NOMO-1 treated with DMSO at 0.1 percent for 48 hours (cell line): ENCODE results near the gene PDCD1LG2.

Experiments
- DNase-seq: peaks from one replicate; lab custom pipeline; 2025; ENCODE audit not compliant: unreplicated experiment; lab: John Stamatoyannopoulos, UW

PDCD1LG2 gene

DNA sequence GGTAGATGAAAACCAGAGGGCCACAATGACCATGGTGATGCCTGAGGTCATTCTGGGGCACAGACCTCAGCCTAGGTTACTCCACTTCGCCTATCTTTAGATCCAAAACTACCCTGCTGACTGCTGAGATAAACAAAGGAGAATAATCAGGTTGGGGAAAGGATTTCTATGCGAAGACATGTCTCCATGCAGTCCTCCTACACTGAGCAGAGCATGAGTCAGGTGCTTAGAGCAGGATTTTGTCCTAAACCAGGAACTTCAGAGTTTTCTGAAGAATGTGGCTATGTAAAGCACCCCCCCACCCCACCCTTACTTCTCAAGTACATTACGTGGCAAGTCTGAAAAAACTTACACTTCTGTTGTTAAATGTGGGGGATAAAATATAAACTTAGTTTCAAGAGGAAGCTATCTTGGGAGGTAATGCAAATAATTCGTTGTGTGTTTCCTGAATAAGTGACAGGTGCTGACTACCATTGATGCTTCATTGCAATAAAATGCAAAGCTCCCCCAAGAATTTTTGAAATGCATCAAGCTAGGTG is 19.4 kb downstream of the PDCD1LG2 start:
- DNase-seq, result no peak

DNA sequence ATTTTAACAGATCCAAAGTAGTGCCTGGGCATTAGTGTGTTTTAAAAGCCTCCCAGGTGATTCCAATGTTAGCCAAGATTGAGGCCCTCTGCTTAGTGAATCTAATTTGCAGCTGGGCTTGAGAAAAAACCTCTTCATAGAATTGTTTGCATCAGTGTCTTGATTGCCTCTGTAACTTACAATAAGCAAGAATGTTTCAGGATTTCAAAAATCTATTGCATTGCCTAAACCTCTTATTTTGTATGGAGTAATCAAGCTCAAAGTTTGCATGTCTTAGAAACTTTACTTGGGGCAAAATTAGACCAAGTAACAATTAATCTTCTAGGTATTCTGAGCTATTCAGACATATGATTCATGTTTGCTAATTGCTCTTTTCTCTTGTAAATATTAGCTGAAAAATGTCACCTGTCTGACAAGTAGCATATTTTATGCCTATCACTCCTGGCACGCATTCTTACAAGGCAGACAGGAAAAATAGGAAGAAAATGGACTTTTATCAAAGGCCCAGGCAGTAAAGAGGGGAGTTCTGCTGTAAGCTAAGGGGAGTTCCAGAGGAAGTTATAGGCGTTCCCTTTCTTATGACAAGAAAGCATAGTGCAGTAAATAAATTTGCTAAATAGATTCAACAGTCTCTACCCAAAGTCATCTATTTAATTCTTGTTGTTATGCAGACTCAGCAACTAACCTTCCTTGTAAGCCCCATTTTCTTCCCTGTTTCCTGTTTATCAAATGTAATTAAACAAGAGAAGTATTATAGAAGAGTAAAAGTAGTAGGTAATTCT is 21.0 kb downstream of the PDCD1LG2 start:
- DNase-seq, result no peak

DNA sequence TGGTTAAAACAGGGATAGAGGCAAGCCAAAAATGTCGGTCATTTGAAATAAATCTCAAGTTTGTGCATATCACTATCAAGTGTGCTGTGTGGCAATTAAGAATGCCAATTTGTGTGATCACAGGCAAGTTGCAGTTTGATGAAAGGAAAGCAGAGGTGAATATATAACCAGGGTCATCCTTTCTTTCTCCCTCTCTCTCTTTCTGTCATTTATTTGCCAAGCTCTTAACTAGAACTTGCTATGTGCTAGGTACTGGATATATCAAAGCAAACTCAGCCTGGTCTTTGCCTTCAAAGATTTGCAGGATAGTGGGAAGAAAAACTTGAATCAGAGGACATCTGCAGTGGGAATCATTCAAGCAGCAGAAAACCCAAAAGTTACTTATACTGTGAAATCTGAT is 22.0 kb downstream of the PDCD1LG2 start:
- no peak for DNase-seq

DNA sequence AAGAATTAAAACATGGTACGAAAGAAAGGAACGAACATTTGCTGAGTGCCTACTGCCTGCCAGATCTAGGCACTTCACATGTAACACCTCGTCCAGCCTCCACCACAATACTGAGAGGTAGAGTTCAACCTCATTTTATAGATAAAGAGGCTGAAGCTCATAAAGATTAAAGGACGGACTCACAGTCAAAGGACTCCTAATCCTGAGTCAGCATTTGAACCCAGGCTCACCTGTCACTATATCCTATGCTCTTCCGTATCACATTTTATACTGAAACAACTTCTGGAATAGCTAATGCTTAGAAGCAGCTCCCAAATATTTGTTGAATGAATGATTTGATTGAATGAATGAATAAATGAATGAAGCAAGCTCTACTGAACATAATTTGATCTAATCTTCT is 22.5 kb downstream of the PDCD1LG2 start:
- DNase-seq, result no peak

- no peak for DNase-seq
Measured at GRCh38 chr9:5536684-5537083, 26.4 kb downstream of the PDCD1LG2 start.

GRCh38 chr9:5543875-5544702 is 33.8 kb downstream of the PDCD1LG2 start:
- no peak for DNase-seq

DNA sequence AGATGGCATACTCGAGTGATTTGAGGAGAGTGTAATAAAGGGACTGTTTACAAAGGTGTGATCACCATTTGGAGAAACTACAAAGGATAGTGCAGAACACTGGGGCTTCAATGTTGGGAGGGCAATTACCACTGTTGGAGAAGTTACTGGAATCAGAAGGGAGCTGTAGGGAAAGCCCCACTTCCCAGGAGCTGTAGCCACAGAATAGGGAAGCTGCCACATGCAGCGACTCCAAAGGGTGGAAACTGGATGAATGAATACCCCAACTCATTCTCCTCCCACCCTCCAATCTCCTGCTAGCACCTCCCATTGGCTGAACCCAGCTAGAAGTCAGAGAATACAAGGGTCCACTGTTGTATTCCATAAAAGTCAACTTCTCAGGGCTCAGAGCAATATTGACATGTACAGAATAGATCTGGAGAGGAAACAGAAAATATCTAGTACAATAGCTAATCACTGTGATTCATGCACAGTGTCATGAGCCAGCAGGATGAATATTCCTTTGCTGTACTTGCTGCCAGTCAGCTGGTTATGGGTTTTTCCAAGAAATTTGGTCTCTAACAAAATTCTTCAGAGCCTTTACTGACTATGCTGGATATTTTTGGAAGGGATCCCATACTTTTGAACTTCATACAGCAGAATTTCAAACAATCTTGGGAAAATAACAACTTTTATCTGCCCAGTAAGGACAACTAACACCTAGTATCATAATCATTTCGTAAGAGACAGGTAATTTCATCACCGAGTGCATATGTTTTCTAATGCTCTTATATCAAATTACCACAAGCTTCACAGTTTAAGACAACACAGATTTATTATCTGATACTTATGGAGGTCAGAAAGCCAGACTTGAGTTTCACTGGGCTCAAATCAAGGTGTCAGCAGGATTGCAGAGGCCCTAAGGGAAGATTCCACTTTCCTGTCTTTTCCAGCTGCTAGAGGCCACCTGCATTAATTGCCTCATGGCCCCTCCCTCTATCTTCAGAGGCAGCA is 39.6 kb downstream of the PDCD1LG2 start:
- DNase-seq, result no peak

DNA sequence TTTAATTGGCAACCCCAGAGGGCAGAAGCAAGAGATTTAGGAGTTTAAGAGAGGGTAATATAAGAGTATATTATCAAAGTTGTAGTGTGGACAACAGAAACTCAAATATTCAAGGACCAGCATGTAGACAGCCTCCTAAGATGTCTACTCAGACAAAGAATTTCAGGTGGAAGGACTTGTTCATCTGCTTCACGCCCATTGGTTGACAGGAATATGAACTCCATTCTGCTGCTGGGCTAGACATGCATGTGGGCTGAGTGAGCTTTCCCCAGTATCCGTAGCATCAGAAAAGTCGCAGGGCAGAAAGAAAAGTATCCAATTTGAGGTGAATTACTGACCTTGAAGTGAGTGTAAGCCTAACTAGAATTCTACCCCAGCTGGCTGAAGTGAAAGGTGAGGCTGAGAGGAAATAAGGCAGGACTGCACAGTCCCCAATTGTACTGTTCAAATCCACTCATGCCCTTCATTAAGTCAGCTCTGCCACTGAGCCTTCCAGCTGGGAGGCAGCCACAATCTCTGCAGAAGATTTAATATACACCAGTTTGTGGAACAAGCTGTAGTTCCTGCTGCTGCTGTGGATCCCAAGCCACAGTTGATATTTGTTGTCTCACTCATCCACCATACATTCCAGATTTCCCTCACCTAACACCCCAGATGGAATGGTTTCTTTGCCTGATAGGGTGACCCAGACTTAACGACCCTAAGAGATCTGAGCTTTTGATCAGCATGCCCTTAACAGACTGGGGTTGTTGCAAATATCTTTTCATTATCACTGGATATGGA is 41.2 kb downstream of the PDCD1LG2 start:
- DNase-seq, result no peak

- DNase-seq, result no peak
Measured at GRCh38 chr9:5552301-5552700, 42.0 kb downstream of the PDCD1LG2 start.

DNA sequence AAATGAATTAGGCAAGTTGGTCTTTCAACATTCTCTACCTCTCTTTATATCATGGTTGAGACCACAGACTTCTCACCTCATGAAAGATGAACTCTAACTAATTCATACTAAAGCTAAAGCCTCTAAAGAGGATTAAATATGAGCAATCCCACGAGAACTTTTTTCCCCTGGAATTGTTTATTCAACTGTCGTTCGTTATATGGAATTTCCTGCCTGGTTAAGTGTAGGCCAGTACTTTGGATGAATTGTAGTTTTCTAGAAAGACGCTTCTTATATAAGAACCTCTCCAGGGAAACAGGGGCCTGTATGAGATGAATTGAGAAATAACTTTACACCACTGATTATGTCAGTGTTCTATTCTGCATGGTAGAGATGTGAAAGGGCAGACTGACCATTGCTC is 42.9 kb downstream of the PDCD1LG2 start:
- DNase-seq, result no peak

GRCh38 chr9:5554254-5554653 is 43.9 kb downstream of the PDCD1LG2 start:
- DNase-seq, result no peak

- DNase-seq, result peak; percentile 18
Measured at GRCh38 chr9:5556101-5556705, 45.9 kb downstream of the PDCD1LG2 start.

- peak; percentile 39 for DNase-seq
Measured at GRCh38 chr9:5557606-5558587, 47.6 kb downstream of the PDCD1LG2 start.

- DNase-seq, result no peak
Measured at GRCh38 chr9:5559659-5560058, 49.3 kb downstream of the PDCD1LG2 start.

DNA sequence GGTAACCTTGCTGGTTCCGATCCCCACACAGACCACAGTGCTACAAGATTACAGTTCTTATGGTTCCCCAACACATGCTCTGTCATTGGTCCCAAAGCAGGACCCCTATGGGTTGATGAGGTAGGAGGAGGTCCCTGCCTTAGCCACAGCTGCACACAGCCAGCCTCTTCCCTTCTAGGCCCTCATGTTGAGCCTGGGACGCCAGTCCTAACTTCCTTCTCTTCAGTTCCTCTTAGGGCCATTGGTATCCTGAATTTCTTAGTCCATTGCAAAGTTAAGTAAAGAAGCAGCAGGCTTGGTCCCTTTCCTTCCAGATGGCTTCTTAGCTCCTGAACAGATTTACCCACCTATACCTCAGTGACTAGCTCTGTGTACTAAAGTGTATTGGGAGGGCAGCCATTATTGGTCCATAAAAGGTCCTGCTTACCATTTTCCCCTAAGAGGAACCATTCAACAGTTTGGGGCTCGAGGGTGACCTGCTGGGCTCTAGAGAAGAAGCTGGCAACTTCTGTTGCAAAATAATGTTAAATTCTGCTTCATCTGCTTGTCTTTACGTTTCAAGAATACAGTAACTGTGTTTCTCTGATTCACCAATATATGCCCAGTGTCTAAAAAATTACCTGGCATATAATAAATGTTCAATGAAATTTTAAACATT is 50.2 kb downstream of the PDCD1LG2 start:
- no peak for DNase-seq

DNA sequence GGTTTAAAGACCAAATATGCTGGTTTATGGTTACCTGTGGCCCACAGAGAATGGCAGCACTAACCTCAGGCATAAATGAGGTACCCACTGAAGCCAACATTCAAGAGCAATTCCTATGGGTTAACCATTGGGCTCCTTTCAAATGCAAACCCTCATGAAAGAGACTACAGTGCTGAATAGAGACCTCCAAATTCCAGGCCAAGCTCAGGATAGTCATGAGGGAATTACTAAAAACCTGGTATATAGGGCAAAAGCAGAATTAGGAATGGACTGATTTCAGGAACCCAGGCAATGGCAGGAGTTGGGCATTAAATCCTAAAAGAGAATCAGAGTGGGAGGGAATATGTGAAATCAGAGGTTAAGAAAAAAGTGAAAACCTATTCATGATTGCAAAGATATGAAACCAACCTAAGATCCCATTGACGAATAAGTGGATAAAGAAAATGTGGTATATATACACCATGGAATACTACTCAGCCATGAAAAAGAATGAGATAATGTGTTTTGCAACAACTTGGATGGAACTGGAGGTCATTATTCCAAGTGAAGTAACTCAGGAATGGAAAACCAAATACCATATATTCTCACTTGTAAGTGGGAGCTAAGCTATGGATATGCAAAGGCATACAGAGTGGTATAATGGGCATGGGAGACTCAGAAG is 51.6 kb downstream of the PDCD1LG2 start:
- DNase-seq, result no peak

GRCh38 chr9:5562806-5563416 is 52.6 kb downstream of the PDCD1LG2 start:
- no peak for DNase-seq
